OCI-LY1 (cell line): Measurements from ENCODE around the gene AJAP1.

Source experiments
- H2AFZ ChIP-seq: fragments of 200-600 bp; sonication (generic), shearing (Covaris generic); 2 replicates; pipeline ENCODE4 v1.6.0; 2014; ENCODE audit warnings: antibody characterized with exemption, mild to moderate bottlenecking, low read length
- H3F3A ChIP-seq: fragments of 200-600 bp; sonication (generic), shearing (Covaris generic); 2 replicates; pipeline ENCODE4 v1.6.0; 2014; ENCODE audit warnings: mild to moderate bottlenecking, antibody characterized with exemption, low read length, moderate library complexity; ENCODE audit not compliant: insufficient read depth
- H3K27ac ChIP-seq: fragments of 200-600 bp; sonication (generic); 2 replicates; pipeline ENCODE4 v1.5.1; 2014; ENCODE audit warnings: low read length, mixed run types, mild to moderate bottlenecking, low read depth; ENCODE audit not compliant: poor library complexity, severe bottlenecking
- H3K27me3 ChIP-seq: fragments of 200-600 bp; sonication (generic); 2 replicates; pipeline ENCODE4 v1.6.0; 2014; ENCODE audit warnings: antibody characterized with exemption, mild to moderate bottlenecking, low read length, moderate library complexity; ENCODE audit not compliant: insufficient read depth
- H3K36me3 ChIP-seq: fragments of 200-600 bp; sonication (generic); 2 replicates; pipeline ENCODE4 v1.6.1; 2014; ENCODE audit warnings: mild to moderate bottlenecking, antibody characterized with exemption, low read length, moderate library complexity, mixed read lengths; ENCODE audit not compliant: insufficient read depth
- H3K4me1 ChIP-seq: fragments of 200-600 bp; sonication (generic); 2 replicates; pipeline ENCODE4 v1.5.1; 2014; ENCODE audit warnings: mild to moderate bottlenecking, low read length, moderate library complexity; ENCODE audit not compliant: insufficient read depth, severe bottlenecking
- H3K4me2 ChIP-seq: fragments of 200-600 bp; sonication (generic), shearing (Covaris generic); 2 replicates; pipeline ENCODE4 v1.6.1; 2014; ENCODE audit warnings: low read length
- H3K4me3 ChIP-seq: fragments of 200-600 bp; sonication (generic); 2 replicates; pipeline ENCODE4 v1.5.1; 2014; ENCODE audit warnings: low read length, low read depth, mild to moderate bottlenecking, mixed read lengths; ENCODE audit not compliant: poor library complexity, severe bottlenecking
- H3K79me2 ChIP-seq: fragments of 200-600 bp; shearing (Covaris generic); 2 replicates; pipeline ENCODE4 v1.6.1; 2016; ENCODE audit warnings: mixed run types, low read length, mixed read lengths; ENCODE audit not compliant: insufficient read depth
- H3K9ac ChIP-seq: fragments of 200-600 bp; sonication (generic), shearing (Covaris generic); 2 replicates; pipeline ENCODE4 v1.6.1; 2014; ENCODE audit warnings: mild to moderate bottlenecking, low read length, mixed read lengths
- H3K9me2 ChIP-seq: fragments of 200-600 bp; sonication (generic), shearing (Covaris generic); 2 replicates; pipeline ENCODE4 v1.6.1; 2014; ENCODE audit warnings: low read depth, mild to moderate bottlenecking, low read length, mixed read lengths
- H3K9me3 ChIP-seq: fragments of 200-600 bp; shearing (Covaris generic); 2 replicates; pipeline ENCODE4 v1.6.1; 2014; ENCODE audit warnings: low read length, mixed read lengths
- H4K20me1 ChIP-seq: fragments of 200-600 bp; sonication (generic), shearing (Covaris generic); 2 replicates; pipeline ENCODE4 v1.6.0; 2016; ENCODE audit warnings: mild to moderate bottlenecking, low read length; ENCODE audit not compliant: insufficient read depth
- EZH2 ChIP-seq: fragments of 200-600 bp; sonication (generic), shearing (Covaris generic); IDR thresholded peaks from 2 replicates; pipeline ENCODE4 v1.8.0; 2017; ENCODE audit warnings: borderline replicate concordance, mixed run types, mild to moderate bottlenecking, antibody characterized with exemption, low read length, moderate library complexity, mixed read lengths
- TF ChIP-seq, protein P1 (sequence below): fragments of 200-600 bp; sonication (generic), shearing (Covaris generic); IDR thresholded peaks from 2 replicates; pipeline ENCODE4 v1.5.1; 2017; ENCODE audit warnings: mild to moderate bottlenecking, antibody characterized with exemption, low read length, moderate library complexity, mixed read lengths

The AJAP1 gene

DNA sequence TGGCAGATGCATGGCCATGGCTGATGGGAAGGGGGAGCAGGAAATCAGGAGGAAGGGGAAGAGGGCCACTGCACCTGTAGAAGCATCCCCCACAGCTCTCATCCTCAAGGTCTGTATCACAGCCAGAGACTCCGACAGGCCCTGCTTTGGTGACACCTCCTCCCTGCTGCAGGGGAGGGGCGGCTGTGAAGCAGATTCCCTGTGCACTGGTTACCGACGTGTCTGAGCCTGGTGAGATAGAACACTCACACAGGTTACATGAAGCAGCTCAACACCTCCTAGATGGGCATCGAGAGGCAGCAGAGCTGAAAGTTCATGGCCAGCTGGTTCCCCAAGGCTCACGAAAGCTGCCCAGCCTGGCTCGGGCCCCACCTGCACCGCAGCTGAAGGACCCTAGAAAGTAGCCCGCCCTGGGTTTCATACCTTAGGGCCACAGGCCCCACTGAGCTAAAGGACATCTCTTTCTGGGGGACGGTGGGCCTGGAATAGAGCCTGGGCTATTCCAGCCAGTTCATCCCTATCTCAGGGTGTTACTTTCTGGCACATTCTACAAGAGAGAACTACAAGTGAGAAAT, 30.2 kb upstream of the AJAP1 start:
- TF ChIP-seq, protein P1, sequence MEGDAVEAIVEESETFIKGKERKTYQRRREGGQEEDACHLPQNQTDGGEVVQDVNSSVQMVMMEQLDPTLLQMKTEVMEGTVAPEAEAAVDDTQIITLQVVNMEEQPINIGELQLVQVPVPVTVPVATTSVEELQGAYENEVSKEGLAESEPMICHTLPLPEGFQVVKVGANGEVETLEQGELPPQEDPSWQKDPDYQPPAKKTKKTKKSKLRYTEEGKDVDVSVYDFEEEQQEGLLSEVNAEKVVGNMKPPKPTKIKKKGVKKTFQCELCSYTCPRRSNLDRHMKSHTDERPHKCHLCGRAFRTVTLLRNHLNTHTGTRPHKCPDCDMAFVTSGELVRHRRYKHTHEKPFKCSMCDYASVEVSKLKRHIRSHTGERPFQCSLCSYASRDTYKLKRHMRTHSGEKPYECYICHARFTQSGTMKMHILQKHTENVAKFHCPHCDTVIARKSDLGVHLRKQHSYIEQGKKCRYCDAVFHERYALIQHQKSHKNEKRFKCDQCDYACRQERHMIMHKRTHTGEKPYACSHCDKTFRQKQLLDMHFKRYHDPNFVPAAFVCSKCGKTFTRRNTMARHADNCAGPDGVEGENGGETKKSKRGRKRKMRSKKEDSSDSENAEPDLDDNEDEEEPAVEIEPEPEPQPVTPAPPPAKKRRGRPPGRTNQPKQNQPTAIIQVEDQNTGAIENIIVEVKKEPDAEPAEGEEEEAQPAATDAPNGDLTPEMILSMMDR, result no peak
- no peak for TF ChIP-seq EZH2
- no peak overlapping the region for H2AFZ ChIP-seq
- no peak overlapping the region for H3K4me3 ChIP-seq
- no peaks in the 10 kb centered on the region for H3K79me2 ChIP-seq
- no peak overlapping the region for H3K9ac ChIP-seq
- H3K9me3 ChIP-seq, result no peaks in the 10 kb centered on the region
- no peaks in the 10 kb centered on the region for H3F3A ChIP-seq
- no peaks in the 10 kb centered on the region for H3K27me3 ChIP-seq
- no peaks in the 10 kb centered on the region for H3K9me2 ChIP-seq
- H3K4me2 ChIP-seq, result no peak overlapping the region
- no peaks in the 10 kb centered on the region for H3K4me1 ChIP-seq
- no peak overlapping the region for H3K27ac ChIP-seq
- no peaks in the 10 kb centered on the region for H3K36me3 ChIP-seq
- no peaks in the 10 kb centered on the region for H4K20me1 ChIP-seq

DNA sequence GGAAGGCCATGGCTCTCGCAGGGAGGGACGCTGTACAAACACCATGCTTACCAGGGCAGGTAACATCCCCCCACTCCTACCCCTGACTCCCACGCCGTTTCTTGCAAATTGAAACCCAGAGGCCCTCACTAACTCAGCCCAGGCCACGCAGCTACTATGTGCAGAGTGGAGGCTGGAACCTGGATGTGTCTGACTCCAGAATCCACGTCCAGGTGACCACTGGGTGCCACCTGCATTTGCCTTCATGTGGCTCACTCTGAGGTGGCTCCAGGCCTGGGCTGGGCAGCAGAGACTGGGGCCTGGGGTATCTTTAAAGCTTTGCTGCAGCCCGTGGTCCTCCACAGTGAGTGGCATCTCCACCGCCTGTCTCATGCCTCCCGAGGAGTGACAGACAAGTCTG, 29.6 kb upstream of the AJAP1 start:
- H3K9ac ChIP-seq, result no peak overlapping the region
- H3K4me3 ChIP-seq, result no peak overlapping the region
- no peaks in the 10 kb centered on the region for H3F3A ChIP-seq
- H3K27me3 ChIP-seq, result no peaks in the 10 kb centered on the region
- no peak overlapping the region for H3K4me2 ChIP-seq
- H2AFZ ChIP-seq, result no peak overlapping the region
- no peak overlapping the region for H3K27ac ChIP-seq
- TF ChIP-seq, protein P1, result no peak
- no peak for TF ChIP-seq EZH2
- H3K36me3 ChIP-seq, result no peaks in the 10 kb centered on the region
- H4K20me1 ChIP-seq, result no peaks in the 10 kb centered on the region
- no peaks in the 10 kb centered on the region for H3K9me2 ChIP-seq
- H3K9me3 ChIP-seq, result no peaks in the 10 kb centered on the region
- no peaks in the 10 kb centered on the region for H3K79me2 ChIP-seq
- no peaks in the 10 kb centered on the region for H3K4me1 ChIP-seq

DNA sequence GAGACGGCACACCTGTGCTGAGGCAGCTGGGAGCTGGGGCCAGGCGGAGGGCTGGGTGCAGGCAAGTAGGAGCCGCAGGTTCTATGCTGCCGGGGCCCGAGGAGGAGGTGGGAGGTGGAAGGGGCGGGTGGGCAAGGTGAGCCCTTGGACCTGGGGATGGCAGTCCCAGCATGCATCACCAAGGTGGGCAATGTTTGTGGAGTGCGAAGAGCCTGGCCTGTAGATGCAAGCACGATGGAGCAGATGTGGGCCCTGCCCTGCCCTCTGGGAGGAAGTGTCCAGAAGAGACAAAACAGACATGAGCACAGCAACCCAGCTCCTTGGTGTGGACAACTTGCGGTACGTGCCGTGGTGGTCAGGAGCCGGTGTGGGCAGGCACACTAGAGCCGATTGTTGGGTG, 28.3 kb upstream of the AJAP1 start:
- no peak overlapping the region for H3K4me2 ChIP-seq
- H3K4me3 ChIP-seq, result no peak overlapping the region
- H3F3A ChIP-seq, result no peaks in the 10 kb centered on the region
- H3K27me3 ChIP-seq, result no peaks in the 10 kb centered on the region
- TF ChIP-seq, protein P1, result no peak
- TF ChIP-seq EZH2, result no peak
- H4K20me1 ChIP-seq, result no peaks in the 10 kb centered on the region
- H2AFZ ChIP-seq, result no peak overlapping the region
- H3K9me3 ChIP-seq, result no peaks in the 10 kb centered on the region
- H3K36me3 ChIP-seq, result no peaks in the 10 kb centered on the region
- no peaks in the 10 kb centered on the region for H3K9me2 ChIP-seq
- no peaks in the 10 kb centered on the region for H3K4me1 ChIP-seq
- no peak overlapping the region for H3K27ac ChIP-seq
- no peak overlapping the region for H3K9ac ChIP-seq
- no peaks in the 10 kb centered on the region for H3K79me2 ChIP-seq
